GM12878 (cell line): Measurements from ENCODE around the gene KIF2C. TPM values are rescaled to one million over a fixed set of nuclear protein-coding genes. Genes with fewer than 3 reads are reported as not detected.

Source experiments
- ATF7 ChIP-seq: fragments of 450-650 bp; IDR thresholded peaks from 2 replicates; pipeline ENCODE4 v1.6.1; 2016; ENCODE audit warnings: low read depth, mild to moderate bottlenecking
- BACH1 ChIP-seq: fragments of 450-650 bp; IDR thresholded peaks from 2 replicates; pipeline ENCODE4 v1.6.1; 2017; ENCODE audit warnings: mild to moderate bottlenecking, borderline replicate concordance
- CHD1 ChIP-seq: IDR thresholded peaks from 2 replicates; pipeline ENCODE4 v1.6.1; 2012; ENCODE audit warnings: low read depth, low read length, improper control_type of control experiment
- E2F4 ChIP-seq: IDR thresholded peaks from 2 replicates; pipeline ENCODE4 v1.6.1; 2012; ENCODE audit warnings: low read depth, low read length, improper control_type of control experiment
- FOXM1 ChIP-seq: IDR thresholded peaks from 2 replicates; pipeline ENCODE4 v1.6.1; 2012; ENCODE audit warnings: low read depth, mild to moderate bottlenecking, inconsistent platforms, low read length, moderate library complexity
- REST ChIP-seq: IDR thresholded peaks from 2 replicates; pipeline ENCODE4 v1.6.1; 2012; ENCODE audit warnings: mild to moderate bottlenecking, low read depth, low read length
- SREBF1 ChIP-seq: IDR thresholded peaks from 2 replicates; pipeline ENCODE4 v1.6.1; 2012; ENCODE audit warnings: mild to moderate bottlenecking, low read length
- polyA plus RNA-seq, 11 experiments: library from polyadenylated mRNA; depleted of rRNA in 4 of 11; unstranded in 6 of 11; stranded (reverse) in 5 of 11; fragments of >200 nt; fragmentation: Nextera tagmentation in 4 of 11; fragmentation: Illumina TruSeq in 1 of 11; extraction: Ambion mirVana in 4 of 11; extraction: Trizol in 1 of 11; gene quantifications; 1 replicate in 1 of 11; 2 replicates in 10 of 11; pipeline versions ENCODE4 v1.2.1 to v1.2.3, GENCODE V29; 2011 to 2016; ENCODE audit warnings: inconsistent platforms in 2 of 11, missing spikeins in 2 of 11, low read depth in 1 of 11
- total RNA-seq, 4 experiments: library from RNA; depleted of rRNA in 3 of 4; stranded (reverse); fragments of >200 nt in 3 of 4; fragmentation: Illumina TruSeq in 1 of 4; extraction: Trizol in 1 of 4; gene quantifications; 2 replicates each; pipeline versions ENCODE4 v1.2.1 to v1.2.3, GENCODE V29; 2013 to 2021
- TF ChIP-seq, protein P1 (sequence below): IDR thresholded peaks from 2 replicates; pipeline ENCODE4 v1.6.1; 2012; ENCODE audit warnings: low read depth, low read length, improper control_type of control experiment
- TF ChIP-seq, protein P2 (sequence below): fragments of 450-650 bp; IDR thresholded peaks from 2 replicates; pipeline ENCODE4 v1.6.1; 2016; ENCODE audit warnings: mild to moderate bottlenecking, moderate library complexity, borderline replicate concordance

The KIF2C gene
- total and polyA plus RNA-seq, 10 of the 15 experiments (the other 5 are each of a cell fraction or from before 2014, with no cell fraction given): 42.3 to 104 (median 83.8) TPM

DNA sequence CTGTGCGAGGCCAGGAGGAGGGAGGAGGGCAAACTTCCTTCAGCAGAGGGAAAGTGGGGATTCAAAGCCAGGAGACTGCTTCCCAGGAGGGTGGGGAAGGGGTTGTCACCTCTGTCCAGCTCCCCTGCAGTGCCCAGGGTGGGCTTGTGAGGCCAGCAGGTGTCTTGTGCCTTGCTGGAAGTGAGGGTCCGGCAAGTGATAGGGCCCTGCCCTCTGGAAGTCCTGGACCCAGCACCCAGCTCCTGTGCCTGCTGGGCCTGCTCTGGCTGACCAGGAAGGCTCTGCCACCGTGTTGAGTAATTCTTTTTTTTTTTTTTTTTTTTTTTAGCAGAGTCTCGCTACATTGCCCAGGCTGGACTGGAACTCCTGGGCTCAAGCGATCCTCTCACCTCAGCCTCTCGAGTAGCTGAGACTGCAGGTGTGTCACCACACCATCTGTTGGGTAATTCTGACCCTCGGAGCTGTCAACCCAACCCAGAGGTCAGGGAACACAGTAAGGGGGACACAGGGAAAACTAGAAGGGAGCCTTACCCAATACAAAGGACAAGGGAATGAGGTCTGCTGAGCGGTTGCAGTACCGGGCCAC is 47.3 kb downstream of the KIF2C start (continued):
- TF ChIP-seq REST (no peak), CHD1 (no peak), E2F4 (no peak), FOXM1 (no peak), BACH1 (no peak), SREBF1 (no peak), ATF7 (no peak)
- TF ChIP-seq, protein P1, sequence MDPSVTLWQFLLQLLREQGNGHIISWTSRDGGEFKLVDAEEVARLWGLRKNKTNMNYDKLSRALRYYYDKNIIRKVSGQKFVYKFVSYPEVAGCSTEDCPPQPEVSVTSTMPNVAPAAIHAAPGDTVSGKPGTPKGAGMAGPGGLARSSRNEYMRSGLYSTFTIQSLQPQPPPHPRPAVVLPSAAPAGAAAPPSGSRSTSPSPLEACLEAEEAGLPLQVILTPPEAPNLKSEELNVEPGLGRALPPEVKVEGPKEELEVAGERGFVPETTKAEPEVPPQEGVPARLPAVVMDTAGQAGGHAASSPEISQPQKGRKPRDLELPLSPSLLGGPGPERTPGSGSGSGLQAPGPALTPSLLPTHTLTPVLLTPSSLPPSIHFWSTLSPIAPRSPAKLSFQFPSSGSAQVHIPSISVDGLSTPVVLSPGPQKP: no peak
- TF ChIP-seq, protein P2, sequence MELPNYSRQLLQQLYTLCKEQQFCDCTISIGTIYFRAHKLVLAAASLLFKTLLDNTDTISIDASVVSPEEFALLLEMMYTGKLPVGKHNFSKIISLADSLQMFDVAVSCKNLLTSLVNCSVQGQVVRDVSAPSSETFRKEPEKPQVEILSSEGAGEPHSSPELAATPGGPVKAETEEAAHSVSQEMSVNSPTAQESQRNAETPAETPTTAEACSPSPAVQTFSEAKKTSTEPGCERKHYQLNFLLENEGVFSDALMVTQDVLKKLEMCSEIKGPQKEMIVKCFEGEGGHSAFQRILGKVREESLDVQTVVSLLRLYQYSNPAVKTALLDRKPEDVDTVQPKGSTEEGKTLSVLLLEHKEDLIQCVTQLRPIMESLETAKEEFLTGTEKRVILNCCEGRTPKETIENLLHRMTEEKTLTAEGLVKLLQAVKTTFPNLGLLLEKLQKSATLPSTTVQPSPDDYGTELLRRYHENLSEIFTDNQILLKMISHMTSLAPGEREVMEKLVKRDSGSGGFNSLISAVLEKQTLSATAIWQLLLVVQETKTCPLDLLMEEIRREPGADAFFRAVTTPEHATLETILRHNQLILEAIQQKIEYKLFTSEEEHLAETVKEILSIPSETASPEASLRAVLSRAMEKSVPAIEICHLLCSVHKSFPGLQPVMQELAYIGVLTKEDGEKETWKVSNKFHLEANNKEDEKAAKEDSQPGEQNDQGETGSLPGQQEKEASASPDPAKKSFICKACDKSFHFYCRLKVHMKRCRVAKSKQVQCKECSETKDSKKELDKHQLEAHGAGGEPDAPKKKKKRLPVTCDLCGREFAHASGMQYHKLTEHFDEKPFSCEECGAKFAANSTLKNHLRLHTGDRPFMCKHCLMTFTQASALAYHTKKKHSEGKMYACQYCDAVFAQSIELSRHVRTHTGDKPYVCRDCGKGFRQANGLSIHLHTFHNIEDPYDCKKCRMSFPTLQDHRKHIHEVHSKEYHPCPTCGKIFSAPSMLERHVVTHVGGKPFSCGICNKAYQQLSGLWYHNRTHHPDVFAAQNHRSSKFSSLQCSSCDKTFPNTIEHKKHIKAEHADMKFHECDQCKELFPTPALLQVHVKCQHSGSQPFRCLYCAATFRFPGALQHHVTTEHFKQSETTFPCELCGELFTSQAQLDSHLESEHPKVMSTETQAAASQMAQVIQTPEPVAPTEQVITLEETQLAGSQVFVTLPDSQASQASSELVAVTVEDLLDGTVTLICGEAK: no peak
